ENCODE results near the gene SSUH2.
"Not testable (repeated sequence)": the region's sequence is repeated elsewhere in the genome, so short reads cannot be mapped to it uniquely, and the experiment has no call there.

SSUH2 gene, protein sequence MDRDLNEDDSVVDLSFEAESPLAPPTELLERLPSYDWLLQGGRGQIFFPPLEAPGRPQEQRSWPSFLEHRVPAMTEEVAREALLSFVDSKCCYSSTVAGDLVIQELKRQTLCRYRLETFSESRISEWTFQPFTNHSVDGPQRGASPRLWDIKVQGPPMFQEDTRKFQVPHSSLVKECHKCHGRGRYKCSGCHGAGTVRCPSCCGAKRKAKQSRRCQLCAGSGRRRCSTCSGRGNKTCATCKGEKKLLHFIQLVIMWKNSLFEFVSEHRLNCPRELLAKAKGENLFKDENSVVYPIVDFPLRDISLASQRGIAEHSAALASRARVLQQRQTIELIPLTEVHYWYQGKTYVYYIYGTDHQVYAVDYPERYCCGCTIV

DNA sequence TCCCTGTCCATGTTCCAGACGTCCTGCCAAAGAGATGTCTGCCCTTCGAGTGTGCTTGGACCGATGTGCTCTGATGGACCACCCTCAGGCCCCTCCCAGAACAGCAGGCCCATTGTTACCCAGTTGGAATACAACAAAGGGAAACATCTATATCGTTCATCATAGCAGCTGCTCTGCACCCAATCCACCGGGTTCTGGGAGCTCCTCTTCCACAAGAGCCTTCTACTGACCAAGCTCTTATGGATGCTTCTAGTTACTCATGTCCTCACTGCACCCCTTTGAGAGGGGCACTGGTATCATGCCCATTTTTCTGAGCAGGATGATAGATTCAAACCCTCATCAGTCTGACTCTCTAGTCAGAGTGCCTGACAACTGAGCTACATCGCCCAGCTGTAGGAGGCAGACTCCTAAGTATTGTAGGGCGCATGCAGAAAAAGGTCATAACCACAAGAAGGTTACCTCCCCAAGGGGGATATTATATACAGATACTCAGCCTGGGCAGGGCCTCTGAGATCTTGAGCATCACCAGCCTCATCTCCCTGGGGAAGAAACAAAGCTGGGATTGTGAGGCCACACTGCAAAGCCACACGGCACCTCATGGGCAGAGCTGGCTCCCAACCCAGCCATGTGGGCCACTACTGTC is at the start of gene SSUH2:
SSUH2 (minus strand) TSS at position 51 of the 643 bp plus-strand sequence; CDS start at position 11, 40 bp downstream.
- DNase-seq (ENCODE audit: low read depth in 2 of 3, low spot score in 2 of 3): no peak

DNA sequence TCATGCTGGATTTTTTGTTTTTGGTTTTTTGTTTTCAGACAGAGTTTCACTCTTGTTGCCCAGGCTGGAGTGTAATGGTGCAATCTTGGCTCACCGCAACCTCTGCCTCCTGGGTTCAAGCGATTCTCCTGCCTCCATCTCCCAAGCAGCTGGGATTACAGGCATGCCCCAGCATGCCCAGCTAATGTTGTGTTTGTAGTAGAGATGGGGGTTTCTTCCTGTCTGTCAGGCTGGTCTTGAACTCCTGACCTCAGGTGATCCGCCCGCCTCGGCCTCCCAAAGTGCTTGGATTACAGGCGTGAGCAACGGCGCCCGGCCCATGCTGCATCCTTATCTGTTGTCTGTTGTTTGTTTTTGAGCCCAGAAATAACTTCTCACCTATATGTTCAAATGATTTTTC is 46.7 kb upstream of the SSUH2 start:
- DNase-seq (ENCODE audit: low read depth in 2 of 3, low spot score in 2 of 3): not testable (repeated sequence)

DNA sequence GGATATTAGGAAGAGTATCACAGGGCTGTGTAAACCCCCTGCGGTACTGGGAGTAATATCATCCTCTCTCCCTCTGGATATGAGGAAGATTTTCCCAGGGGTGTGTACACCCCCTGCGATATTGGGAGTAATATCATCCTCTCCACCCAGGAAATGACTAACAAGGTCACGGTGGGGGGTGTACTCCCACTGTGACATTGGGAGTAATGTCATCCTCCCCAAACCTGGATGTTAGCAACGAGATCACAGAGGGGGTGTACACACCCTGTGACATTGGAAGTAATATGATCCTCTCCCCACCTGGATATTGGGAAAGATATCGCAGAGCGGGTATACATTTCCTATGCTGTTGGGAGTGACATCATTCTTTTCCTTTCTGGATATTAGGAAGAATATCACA is 40.4 kb upstream of the SSUH2 start:
- DNase-seq (ENCODE audit: low read depth in 2 of 3, low spot score in 2 of 3): not testable (repeated sequence)

DNA sequence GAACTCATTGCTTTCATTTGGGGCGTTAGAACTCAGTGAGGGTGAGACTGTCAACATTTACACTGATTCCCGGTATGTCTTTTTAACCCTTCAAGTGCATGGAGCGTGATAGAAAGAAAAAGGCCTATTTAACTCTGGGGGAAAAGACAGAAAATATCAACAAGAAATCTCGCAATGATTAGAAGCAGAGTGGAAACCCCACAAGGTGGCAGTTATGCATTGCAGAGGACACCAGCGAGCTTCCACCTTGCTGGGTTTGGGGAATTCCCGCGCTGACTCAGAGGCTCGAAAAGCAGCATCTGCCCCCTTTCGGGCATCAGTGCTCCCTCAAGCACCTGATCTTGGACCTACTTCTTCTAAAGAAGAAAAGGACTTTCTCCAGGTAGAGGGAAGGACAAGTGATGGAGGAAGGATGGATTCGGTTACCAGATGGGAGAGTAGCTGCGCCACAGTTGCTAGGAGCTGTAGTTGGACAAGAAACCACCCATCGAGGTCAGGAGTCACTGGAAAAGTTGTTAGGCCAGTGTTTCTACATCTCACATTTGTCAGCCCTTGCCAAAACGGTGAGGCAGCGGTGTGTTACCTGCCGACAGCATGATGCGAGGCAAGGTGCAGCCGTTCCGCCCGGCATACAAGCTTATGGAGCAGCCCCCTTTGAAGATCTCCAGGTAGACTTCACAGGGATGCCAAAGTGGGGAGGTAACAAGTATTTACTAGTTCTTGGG is 38.4 kb upstream of the SSUH2 start:
- DNase-seq (ENCODE audit: low read depth in 2 of 3, low spot score in 2 of 3): not testable (repeated sequence)

DNA sequence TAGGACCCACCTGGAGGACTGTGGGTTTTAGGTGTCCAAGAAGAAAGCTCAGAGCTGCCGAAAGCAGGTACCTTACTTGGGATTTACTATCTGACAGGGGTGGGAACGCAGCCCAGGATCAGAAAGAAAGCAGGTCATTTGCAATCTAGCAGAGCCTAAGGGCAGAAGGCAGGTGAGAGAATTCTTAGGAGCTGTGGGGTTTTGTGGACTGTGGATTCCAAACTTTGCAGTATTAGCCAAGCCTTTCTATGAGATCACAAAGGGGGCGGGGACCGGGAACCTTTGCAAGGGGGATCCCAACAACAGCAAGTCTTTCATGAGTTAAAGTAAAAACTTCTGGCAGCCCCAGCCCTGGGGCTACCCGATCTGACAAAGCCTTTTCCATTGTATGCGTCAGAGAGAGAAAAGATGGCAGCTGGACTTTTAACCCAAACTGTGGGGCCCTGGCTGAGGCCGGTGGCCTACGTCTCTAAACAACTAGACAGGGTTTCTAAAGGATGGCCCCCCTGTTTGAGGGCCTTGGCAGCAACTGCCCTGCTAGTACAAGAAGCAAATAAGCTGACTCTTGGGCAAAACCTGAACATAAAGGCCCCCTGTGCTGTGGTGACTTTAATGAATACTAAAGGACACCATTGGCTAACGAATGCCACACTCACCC is 37.4 kb upstream of the SSUH2 start:
- not testable (repeated sequence) for DNase-seq (ENCODE audit: low read depth in 2 of 3, low spot score in 2 of 3)

DNA sequence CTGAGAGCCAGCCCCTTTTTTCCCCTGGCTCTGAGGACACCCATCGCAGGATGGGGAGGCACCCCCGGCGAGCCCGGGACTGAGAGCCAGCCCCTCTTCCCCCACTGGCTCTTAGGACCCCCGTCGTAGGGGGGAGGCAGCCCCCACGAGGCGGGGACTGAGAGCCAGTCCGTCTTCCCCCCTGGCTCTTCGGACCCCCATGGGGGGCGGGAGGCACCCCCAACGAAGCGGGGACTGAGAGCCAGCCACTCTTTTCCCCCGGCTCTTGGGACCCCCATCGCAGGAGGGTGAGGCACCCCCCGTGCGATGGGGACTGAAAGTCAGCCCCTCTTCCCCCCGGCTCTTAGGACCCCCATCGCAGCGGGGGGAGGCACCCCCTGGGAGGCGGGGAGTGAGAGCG is 36.8 kb upstream of the SSUH2 start:
- no peak for DNase-seq (ENCODE audit: low read depth in 2 of 3, low spot score in 2 of 3)

DNA sequence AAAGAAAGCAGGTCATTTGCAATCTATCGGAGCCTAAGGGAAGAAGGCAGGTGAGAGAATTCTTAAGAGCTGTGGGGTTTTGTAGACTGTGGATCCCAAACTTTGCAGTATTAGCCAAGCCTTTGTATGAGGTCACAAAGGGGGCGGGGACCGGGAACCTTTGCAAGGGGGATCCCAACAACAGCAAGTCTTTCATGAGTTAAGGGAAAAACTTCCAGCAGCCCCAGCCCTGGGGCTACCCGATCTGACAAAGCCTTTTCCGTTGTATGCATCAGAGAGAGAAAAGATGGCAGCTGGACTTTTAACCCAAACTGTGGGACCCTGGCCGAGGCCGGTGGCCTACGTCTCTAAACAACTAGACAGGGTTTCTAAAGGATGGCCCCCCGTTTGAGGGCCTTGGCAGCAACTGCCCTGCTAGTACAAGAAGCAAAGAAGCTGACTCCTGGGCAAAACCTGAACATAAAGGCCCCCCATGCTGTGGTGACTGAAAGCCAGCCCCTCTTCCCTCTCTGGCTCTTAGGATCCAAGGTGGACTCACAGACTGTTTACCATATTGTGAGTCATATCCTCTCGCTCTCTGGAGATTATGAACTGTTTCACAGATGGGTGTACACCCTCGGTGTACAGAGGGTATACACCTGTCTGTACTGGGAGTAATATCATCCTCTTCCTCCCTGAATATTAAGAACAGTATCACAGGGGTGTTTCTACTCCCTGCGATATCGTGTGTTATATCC is 35.4 kb upstream of the SSUH2 start:
- not testable (repeated sequence) for DNase-seq (ENCODE audit: low read depth in 2 of 3, low spot score in 2 of 3)

DNA sequence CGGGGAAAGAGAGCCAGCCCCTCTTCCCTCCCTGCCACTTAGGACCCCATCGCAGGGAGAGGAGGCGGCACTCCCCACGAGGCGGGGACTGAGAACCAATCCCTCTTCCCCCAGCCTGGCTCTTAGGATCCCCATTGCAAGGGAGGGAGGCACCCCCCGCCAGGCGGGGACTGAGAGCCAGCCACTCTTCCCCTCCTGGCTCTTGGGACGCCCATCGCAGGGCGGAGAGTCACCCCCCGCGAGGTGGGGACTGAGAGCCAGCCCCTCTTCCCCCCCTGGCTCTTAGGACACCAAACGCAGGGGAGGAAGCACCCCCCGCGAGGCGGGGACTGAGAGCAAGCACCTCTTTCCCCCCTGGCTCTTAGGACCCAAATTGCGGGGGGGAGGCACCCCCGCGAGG is 34.2 kb upstream of the SSUH2 start:
- DNase-seq (ENCODE audit: low read depth in 2 of 3, low spot score in 2 of 3): no peak

DNA sequence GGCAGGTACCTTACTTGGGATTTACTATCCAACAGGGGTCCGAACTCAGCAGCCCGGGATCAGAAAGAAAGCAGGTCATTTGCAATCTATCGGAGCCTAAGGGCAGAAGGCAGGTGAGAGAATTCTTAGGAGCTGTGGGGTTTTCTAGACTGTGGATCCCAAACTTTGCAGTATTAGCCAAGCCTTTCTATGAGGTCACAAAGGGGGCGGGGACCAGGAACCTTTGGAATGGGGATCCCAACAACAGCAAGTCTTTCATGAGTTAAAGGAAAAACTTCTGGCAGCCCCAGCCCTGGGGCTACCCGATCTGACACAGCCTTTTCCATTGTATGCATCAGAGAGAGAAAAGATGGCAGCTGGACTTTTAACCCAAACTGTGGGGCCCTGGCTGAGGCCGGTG is 32.7 kb upstream of the SSUH2 start:
- not testable (repeated sequence) for DNase-seq (ENCODE audit: low read depth in 2 of 3, low spot score in 2 of 3)

DNA sequence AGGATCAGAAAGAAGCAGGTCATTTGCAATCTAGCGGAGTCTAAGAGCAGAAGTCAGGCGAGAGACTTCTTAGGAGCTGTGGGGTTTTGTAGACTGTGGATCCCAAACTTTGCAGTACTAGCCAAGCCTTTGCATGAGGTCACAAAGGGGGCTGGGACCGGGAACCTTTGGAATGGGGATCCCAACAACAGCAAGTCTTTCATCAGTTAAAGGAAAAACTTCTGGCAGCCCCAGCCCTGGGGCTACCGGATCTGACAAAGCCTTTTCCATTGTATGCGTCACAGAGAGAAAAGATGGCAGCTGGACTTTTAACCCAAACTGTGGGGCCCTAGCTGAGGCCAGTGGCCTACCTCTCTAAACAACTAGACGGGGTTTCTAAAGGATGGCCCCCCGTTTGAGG is 31.0 kb upstream of the SSUH2 start:
- not testable (repeated sequence) for DNase-seq (ENCODE audit: low read depth in 2 of 3, low spot score in 2 of 3)

DNA sequence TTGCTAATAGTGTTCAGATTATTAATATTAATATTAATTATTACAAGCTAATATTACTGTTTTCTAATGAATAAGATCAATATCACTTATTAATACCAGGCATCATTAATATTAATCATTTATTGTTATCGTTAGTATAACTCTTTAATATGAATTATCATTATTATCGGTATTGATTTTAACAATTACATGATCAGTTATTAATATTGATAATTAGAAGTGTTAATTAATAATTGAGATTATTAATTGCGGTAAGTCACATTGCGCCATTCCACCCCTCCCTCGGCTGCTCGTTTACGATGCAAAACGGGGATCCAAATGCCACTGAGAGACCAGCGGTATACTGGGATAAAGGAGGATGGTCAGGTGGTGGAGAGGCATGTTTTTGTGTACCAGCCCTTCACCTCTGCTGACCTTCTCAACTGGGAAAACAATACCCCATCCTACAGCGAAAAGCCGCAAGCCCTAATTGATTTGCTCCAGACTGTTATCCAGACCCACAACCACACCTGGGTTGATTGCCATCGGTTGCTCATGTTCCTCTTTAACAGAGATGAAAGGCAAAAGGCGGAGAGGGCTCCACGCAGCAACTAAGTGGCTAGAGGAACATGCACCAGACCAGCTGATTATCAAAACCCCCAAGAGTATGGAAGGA is 28.6 kb upstream of the SSUH2 start:
- DNase-seq (ENCODE audit: low read depth in 2 of 3, low spot score in 2 of 3): no peak

DNA sequence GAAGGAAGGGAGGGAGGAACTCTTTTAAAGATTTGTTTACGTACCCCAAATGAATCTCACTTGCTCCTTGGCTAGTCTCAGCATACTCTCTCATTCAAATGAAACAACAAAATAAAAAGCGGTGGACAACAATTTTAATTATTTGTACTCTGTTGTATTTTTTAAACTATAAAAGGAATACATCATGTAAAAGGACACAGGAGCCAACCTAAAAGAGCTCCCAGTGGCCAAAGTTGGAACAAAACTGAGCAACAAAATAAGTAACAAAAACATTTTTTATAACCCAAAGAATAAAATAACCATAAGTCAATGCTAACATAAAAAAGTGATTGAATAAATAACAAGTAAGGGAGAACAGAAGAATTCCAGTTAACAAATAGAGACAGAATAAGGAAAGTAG is 24.4 kb upstream of the SSUH2 start:
- DNase-seq (ENCODE audit: low read depth in 2 of 3, low spot score in 2 of 3): no peak

DNA sequence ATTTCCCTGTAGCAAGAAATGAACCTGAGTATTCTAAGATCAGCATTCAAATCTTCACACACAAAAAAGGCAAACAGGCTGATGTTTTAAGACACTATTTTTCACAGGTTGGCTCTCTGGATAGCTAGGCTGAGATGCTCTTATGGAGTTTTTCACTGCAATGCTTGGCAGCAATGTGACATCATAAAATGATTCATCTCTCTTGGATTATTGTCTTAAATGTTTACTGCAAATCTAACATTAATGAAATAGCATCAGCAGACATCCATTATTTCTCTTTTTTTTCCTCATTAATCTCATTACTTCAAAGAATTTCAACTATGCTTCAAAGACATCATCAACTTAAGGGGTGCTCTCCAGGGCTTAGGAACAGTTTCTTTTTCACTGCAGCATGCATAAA is 23.6 kb upstream of the SSUH2 start:
- DNase-seq (ENCODE audit: low read depth in 2 of 3, low spot score in 2 of 3): no peak

DNA sequence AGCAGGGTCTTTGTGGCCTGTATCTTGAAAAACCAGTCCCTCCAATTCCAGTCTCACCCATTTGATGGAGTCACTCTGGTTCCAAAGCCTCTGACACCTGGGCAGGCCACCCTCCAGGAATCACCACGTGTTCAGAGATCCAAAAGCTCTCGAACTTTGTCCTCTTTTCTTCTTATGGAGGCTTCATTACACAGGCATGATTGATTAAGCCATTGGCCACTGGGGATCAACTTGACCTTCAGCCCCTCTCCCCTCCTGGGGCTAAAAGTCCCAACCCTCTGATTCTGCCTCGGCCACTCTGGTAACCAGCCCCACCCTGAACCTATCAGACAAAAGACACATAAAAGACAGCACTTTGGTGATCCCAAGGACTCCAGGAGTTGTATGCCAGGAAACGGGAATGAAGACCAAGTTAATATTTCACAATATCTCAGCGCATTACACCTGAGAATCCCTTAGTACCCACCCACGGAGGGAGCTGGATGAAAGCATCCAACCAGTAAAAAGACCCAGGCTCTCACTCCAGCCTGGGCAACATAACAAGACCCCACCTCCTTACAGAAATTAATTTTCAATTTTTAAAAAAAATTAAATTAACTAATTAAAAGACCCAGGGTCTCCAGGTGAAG is 23.0 kb upstream of the SSUH2 start:
- no peak for DNase-seq (ENCODE audit: low read depth in 2 of 3, low spot score in 2 of 3)

DNA sequence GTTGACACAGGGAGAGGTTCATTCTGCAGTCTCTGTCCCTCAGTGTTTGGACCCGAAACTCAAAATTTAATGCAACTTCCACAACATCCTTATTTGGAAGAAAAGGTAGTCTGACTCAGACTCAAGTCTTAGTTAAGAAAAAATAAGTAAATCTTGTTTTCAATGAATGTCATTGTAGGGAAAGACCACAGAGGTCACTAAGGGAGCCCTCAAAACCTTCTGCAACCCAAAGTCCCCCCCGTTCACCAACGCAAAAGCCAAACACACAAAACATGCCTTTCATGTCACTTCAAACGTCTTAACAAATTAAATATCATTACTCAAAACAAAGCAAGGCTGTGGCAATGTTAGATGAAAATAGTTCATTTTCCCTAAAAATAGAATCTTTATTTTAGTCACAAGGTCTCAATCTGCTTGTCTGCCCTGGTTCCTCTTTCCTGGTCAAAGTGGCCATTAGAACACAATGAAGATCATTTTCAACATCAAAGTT is 20.9 kb upstream of the SSUH2 start:
- no peak for DNase-seq (ENCODE audit: low read depth in 2 of 3, low spot score in 2 of 3)

DNA sequence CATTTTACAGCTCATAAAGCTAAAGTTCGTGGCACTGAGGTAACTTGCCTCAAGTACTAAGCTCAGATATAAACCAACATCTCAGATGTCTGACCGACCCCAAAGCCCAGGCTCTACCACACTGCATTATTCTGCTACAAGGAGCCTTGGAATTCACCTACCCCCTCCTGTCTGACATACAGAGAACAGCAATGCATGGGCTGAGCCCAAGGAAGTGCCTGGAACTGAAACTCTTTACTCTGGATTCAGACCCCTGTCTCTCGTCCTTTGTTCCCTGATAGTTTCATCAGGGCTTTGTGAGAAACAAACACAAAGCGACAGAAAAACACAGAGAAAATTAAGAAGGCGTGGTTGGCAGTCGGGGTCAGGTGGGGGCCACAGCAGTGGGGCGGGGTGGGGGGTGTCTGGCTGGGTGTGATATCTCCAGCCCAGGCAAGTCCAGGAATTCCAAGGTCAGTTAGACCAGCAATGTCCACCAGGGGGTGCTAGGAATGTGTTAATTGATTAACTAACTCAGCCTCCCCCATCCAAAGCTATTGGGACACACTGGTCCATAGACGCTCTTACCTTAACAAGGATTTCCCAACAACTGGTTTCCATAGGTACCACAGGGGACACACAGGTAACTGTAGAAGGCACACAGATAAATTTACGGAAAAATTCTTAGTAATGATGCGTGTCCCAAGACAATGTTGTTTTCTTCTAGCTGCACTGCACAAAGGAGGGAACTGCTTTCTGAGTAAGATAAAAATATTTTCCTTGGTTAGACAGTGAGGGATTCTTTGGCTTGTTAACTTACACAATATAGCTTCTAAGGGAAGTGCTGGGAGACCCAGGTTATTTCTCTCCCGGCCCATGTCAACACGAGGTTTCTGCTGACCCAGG is 18.8 kb upstream of the SSUH2 start:
- peak in 2 of 3 experiments; percentile 4 to 25 for DNase-seq (ENCODE audit: low read depth in 2 of 3, low spot score in 2 of 3)

DNA sequence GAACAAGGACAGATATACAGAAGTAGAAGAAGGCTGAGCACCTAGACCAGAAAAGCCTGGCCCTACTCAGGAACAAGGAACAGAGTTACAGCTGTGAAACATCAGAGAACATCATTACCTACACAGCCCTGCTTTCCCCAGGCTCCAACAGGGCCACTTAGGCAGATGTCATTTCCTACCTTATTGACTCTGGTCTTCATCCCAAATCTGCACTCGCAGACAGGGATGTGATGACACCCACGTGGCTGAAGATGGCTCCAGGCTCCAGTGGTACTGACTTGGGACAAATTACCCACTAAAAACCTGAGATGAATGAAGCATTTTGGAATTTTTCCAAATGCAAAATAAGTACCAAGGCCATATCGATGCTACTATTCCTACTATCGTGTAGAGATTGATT is 18.0 kb upstream of the SSUH2 start:
- DNase-seq (ENCODE audit: low read depth in 2 of 3, low spot score in 2 of 3): no peak
